Sigmoid colon (tissue), 4 donors: ENCODE data around the gene FRAS1.
"Not testable (repeated sequence)": the region's sequence is repeated elsewhere in the genome, so short reads cannot be mapped to it uniquely, and the experiment has no call there.

Experiments used
- CTCF ChIP-seq, 4 experiments: fragments of 450-650 bp in 3 of 4; fragments of 200-600 bp in 1 of 4; IDR thresholded peaks; one replicate each; pipeline ENCODE4 v1.5.1; 2016 to 2019; ENCODE audit warnings: antibody characterized with exemption in 4 of 4, mild to moderate bottlenecking in 3 of 4, moderate library complexity in 2 of 4
- EP300 ChIP-seq, 4 donors: sonication (generic); formaldehyde crosslinking; IDR thresholded peaks; one replicate each; pipeline ENCODE4 v1.6.1; 2017; ENCODE audit warnings: antibody characterized with exemption in 4 of 4
- POLR2A ChIP-seq, 2 donors: fragments of 450-650 bp; IDR thresholded peaks; one replicate each; pipeline ENCODE4 v1.6.1; 2016; ENCODE audit warnings: antibody characterized with exemption in 2 of 2, mild to moderate bottlenecking in 2 of 2, moderate library complexity in 2 of 2
- POLR2AphosphoS5 ChIP-seq, 4 donors: sonication (generic); formaldehyde crosslinking; IDR thresholded peaks; one replicate each; pipeline ENCODE4 v1.6.1; 2017; ENCODE audit warnings: antibody characterized with exemption in 4 of 4

- not testable (repeated sequence) for TF ChIP-seq EP300, POLR2AphosphoS5, CTCF, POLR2A (IDR thresholded peaks at IDR 0.05)
Observed at GRCh38 chr4:78125834-78126331, 68.8 kb downstream of the FRAS1 start.
